ENCODE data around the gene CCDC77.
"Not testable (repeated sequence)": the region's sequence is repeated elsewhere in the genome, so short reads cannot be mapped to it uniquely, and the experiment has no call there.

Gene CCDC77

DNA sequence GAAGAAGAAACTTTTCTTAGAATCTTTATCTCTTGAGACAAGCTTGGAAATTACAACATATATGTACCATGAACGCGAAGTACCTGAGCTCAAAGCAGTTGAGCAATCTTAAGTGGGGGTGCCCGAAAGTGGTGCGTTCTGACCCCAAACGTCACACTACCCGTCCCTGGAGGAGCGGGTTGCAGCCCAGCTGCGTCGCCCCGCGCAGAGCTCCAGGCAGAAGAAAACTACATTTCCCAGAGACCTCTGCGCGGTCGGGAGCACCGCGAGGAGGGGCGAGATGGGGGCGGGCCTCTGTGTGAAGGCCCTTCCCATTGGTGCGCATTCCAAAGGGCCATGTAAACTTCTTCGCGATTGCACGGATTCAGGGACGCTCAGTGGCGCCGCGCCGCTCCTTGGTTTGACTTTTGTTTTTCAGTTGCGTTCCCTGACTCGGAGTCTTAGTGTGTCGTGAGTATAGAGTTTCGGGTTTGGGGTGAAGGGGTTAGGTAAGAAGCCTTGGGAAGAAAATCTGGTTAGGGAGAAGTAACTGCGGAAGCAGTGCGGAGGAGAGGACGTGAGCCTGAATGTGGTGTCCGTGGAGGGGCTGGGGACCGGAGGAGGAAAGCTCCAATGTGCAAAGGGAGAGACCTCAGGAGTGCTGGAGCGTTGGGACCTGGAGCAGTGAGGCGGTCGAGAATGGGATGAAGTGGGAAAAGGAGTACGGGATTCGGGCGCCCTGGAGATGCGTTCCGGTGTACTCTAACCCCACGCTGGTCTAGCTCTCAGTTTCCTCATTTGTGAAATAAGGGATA lies at the start of gene CCDC77:
Gene CCDC77, plus strand, starts transcription at position 410 of the 794 bp plus-strand sequence. CDS start 7,740 bp downstream, outside the sequence.
- Histone ChIP-seq H3K4me1 (ENCODE audit: control insufficient read depth, insufficient read depth, low read length, unreplicated experiment) (peaks cover 13% of the 10 kb centered on the region), H2AFZ (ENCODE audit: low read length, unreplicated experiment) (peak within 1 kb of the TSS; percentile 80), H3K27ac (ENCODE audit: low read depth, low read length) (peak within 1 kb of the TSS; percentile 23; the same call in 1 of the 2 replicates), H3K79me2 (ENCODE audit: control insufficient read depth, insufficient read depth, low read length, unreplicated experiment) (peaks cover 17% of the 10 kb centered on the region), H3K27me3 (ENCODE audit: insufficient read depth, low read length) (no peaks in the 10 kb centered on the region), H3K36me3 (ENCODE audit: insufficient read depth, low read length) (peaks cover 6% of the 10 kb centered on the region; the same call in 1 of the 2 replicates), H3K4me3 (ENCODE audit: low read depth, low read length) (peak within 1 kb of the TSS; percentile 89)

DNA sequence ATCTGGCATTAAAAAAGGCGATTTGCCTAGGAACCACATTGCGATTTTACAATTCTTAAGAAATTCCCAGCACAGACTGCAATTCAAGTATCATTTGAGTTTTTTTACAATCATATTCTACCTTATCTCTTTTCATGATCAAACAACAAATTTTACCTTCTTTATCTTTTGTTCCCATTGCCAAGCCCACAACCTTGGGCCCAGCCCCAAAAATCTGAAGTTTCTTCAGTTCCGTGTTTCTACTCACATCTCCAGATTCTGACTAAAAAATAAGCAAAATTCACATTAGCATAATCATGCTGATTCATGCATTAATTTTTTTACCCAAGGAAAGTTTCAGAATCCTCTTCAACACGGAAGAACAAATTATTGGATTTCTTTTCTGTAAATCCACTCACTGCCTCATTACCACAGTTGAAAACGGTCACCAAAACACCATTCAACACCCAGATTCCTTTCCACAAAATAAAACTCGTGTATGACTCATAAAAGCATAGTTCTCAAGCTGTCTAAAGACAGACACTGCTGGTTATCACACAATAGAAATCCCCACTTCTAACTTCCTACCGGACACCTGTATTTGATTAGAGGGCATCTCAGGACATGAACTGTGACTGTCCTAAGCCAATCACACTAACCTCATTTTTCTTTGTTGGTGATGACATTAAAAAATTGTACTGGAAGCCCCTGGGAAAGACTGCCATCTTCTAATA lies 45.0 kb upstream of the CCDC77 start:
- Histone ChIP-seq H3K4me1 (ENCODE audit: control insufficient read depth, insufficient read depth, low read length, unreplicated experiment) (peaks cover 10% of the 10 kb centered on the region), H3K36me3 (ENCODE audit: insufficient read depth, low read length) (peaks cover 65% of the 10 kb centered on the region), H3K79me2 (ENCODE audit: control insufficient read depth, insufficient read depth, low read length, unreplicated experiment) (peaks cover 9% of the 10 kb centered on the region)

DNA sequence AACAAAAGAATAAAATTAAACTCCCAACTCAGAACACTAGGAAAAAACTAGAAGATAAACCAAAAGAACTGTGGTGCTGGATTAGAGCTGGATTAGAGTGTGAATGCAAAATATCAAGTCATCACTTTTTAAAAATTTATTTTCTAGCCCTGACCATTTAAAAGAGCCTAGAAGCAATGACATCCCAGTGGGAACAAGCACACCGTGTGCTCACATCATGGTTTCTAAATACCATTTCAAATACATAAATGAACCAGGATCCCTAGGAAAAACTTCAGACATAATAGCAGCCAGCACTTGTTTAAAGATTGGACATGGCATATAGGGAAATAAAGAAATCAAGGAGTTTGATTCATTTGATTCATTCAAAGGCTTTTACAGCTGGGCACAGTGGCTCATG lies 42.4 kb upstream of the CCDC77 start:
- Histone ChIP-seq H3K4me3 (ENCODE audit: low read depth, low read length) (no peak overlapping the region), H3K27me3 (ENCODE audit: insufficient read depth, low read length) (no peaks in the 10 kb centered on the region), H3K4me1 (ENCODE audit: control insufficient read depth, insufficient read depth, low read length, unreplicated experiment) (peaks cover 10% of the 10 kb centered on the region), H3K79me2 (ENCODE audit: control insufficient read depth, insufficient read depth, low read length, unreplicated experiment) (peaks cover 9% of the 10 kb centered on the region), H3K36me3 (ENCODE audit: insufficient read depth, low read length) (peaks cover 69% of the 10 kb centered on the region), H2AFZ (ENCODE audit: low read length, unreplicated experiment) (no peak overlapping the region), H3K27ac (ENCODE audit: low read depth, low read length) (no peak overlapping the region)

More for the DNA sequence above, 45.0 kb upstream of the CCDC77 start:
- H3K4me3 ChIP-seq (ENCODE audit: low read depth, low read length) = no peak overlapping the region
- no peaks in the 10 kb centered on the region for H3K27me3 ChIP-seq (ENCODE audit: insufficient read depth, low read length)
- H2AFZ ChIP-seq (ENCODE audit: low read length, unreplicated experiment) = no peak overlapping the region
- peak overlapping the region; percentile 20; the same call in 1 of the 2 replicates for H3K27ac ChIP-seq (ENCODE audit: low read depth, low read length)

DNA sequence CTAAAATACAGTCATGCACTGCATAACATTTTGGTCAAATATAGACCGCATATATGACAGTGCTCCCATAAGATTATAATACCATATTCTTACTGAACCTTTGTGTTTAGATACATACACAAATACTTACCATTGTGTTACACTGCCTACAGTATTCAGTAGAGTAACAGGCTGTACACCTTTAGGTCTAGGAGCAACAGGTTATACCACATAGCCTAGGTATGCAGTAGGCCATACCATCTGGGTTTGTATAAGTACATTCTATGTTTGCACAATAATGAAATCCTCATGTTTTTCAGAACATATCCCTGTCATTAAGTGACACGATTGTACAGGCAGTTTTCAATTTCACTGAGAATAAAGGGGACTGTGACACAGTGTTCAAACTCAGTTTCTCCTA lies 34.6 kb upstream of the CCDC77 start:
- peaks cover 2% of the 10 kb centered on the region for H3K79me2 ChIP-seq (ENCODE audit: control insufficient read depth, insufficient read depth, low read length, unreplicated experiment)
- H3K4me3 ChIP-seq (ENCODE audit: low read depth, low read length) = no peak overlapping the region
- H3K36me3 ChIP-seq (ENCODE audit: insufficient read depth, low read length) = peaks cover 76% of the 10 kb centered on the region
- no peaks in the 10 kb centered on the region for H3K4me1 ChIP-seq (ENCODE audit: control insufficient read depth, insufficient read depth, low read length, unreplicated experiment)
- no peaks in the 10 kb centered on the region for H3K27me3 ChIP-seq (ENCODE audit: insufficient read depth, low read length)
- H2AFZ ChIP-seq (ENCODE audit: low read length, unreplicated experiment) = no peak overlapping the region
- no peak overlapping the region for H3K27ac ChIP-seq (ENCODE audit: low read depth, low read length)

DNA sequence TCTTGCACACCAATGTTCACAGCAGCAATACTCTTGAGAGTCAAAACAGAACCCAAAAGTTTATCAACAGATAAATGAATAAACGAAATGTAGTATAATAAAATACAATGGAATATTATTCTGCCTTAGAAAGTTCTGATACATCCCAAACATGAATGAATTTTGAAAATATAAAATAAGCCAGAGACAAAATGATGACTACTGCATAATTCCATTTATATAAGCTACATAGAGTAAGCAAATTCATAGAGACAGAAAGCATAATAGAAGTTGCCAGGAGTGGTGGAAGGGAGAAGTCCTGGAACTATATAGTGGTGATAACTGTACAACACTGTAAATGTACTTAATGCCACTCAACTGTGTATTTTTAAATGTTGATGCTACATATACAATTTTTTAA lies 33.5 kb upstream of the CCDC77 start:
- H3K27me3 ChIP-seq (ENCODE audit: insufficient read depth, low read length) = no peaks in the 10 kb centered on the region
- H2AFZ ChIP-seq (ENCODE audit: low read length, unreplicated experiment) = no peak overlapping the region
- no peak overlapping the region for H3K4me3 ChIP-seq (ENCODE audit: low read depth, low read length)
- peaks cover 65% of the 10 kb centered on the region for H3K36me3 ChIP-seq (ENCODE audit: insufficient read depth, low read length)
- H3K4me1 ChIP-seq (ENCODE audit: control insufficient read depth, insufficient read depth, low read length, unreplicated experiment) = no peaks in the 10 kb centered on the region
- peaks cover 2% of the 10 kb centered on the region for H3K79me2 ChIP-seq (ENCODE audit: control insufficient read depth, insufficient read depth, low read length, unreplicated experiment)
- no peak overlapping the region for H3K27ac ChIP-seq (ENCODE audit: low read depth, low read length)

DNA sequence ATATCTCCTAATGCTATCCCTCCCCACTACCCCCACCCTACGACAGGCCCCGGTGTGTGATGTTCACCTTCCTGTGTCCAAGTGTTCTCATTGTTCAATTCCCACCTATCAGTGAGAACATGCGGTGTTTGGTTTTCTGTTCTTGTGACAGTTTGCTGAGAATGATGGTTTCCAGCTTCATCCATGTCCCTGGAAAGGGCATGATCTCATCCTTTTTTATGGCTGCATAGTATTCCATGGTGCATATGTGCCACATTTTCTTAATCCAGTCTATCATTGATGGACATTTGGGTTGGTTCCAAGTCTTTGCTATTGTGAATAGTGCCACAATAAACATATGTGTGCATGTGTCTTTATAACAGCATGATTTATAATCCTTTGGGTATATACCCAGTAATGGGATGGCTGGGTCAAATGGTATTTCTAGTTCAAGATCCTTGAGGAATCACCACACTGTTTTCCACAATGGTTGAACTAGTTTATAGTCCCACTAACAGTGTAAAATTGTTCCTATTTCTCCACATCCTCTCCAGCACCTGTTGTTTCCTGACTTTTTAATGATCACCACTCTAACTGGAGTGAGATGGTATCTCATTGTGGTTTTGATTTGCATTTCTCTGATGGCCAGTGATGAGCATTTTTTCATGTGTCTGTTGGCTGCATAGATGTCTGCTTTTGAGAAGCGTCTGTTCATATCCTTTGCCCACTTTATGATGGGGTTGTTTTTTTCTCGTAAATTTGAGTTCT lies 30.5 kb upstream of the CCDC77 start:
- not testable (repeated sequence) for H3K4me1 ChIP-seq (ENCODE audit: control insufficient read depth, insufficient read depth, low read length, unreplicated experiment); H3K79me2 ChIP-seq (ENCODE audit: control insufficient read depth, insufficient read depth, low read length, unreplicated experiment)

DNA sequence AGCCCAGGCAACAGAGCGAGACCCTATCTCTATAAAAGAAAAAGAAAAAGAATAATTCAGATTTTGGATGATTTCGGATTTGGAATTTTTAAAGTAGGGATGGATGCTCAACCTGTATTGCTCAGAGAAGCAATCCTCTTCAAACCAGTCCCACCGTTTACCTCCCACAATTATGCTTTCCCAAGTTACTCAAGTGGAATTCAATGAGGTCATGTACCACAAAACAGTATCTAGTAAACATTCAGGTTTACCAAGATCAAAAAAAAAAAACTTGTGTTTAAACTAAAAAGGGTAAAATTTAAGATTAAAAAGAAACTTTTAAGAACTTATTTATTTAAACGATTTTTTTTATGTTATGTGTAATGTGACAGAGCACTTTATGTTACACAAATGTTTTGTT lies 14.8 kb upstream of the CCDC77 start:
- peaks cover 22% of the 10 kb centered on the region for H3K4me1 ChIP-seq (ENCODE audit: control insufficient read depth, insufficient read depth, low read length, unreplicated experiment)
- peak overlapping the region; percentile 95 for H3K4me3 ChIP-seq (ENCODE audit: low read depth, low read length)
- peaks cover 53% of the 10 kb centered on the region for H3K79me2 ChIP-seq (ENCODE audit: control insufficient read depth, insufficient read depth, low read length, unreplicated experiment)
- peaks cover 21% of the 10 kb centered on the region for H3K36me3 ChIP-seq (ENCODE audit: insufficient read depth, low read length)
- no peaks in the 10 kb centered on the region for H3K27me3 ChIP-seq (ENCODE audit: insufficient read depth, low read length)
- peak overlapping the region; percentile 13; the same call in 1 of the 2 replicates for H3K27ac ChIP-seq (ENCODE audit: low read depth, low read length)
- H2AFZ ChIP-seq (ENCODE audit: low read length, unreplicated experiment) = no peak overlapping the region

More for the DNA sequence above, 30.5 kb upstream of the CCDC77 start:
- peaks cover 46% of the 10 kb centered on the region for H3K36me3 ChIP-seq (ENCODE audit: insufficient read depth, low read length)
- not testable (repeated sequence) for H3K27me3 ChIP-seq (ENCODE audit: insufficient read depth, low read length); H3K4me3 ChIP-seq (ENCODE audit: low read depth, low read length); H2AFZ ChIP-seq (ENCODE audit: low read length, unreplicated experiment); H3K27ac ChIP-seq (ENCODE audit: low read depth, low read length)

DNA sequence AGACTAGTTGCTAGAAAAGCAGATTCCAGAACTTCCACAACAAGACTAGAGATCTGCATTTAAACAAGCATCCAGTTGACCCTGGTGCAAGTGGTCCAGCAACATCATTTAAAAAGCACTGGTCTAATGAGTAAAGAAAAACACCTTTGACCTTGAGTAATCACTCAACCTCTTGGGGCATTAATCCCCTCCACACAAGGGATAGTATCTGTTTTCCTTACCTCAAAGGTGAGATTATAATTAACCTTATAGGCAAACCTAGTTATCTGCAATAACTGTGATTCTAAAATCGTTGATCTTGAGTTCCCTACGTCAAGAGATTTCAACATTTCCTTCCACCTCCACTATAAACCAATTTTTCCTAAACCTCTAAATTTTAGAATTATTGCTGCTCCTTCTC lies 13.4 kb upstream of the CCDC77 start:
- Histone ChIP-seq H3K79me2 (ENCODE audit: control insufficient read depth, insufficient read depth, low read length, unreplicated experiment) (peaks cover 49% of the 10 kb centered on the region), H3K36me3 (ENCODE audit: insufficient read depth, low read length) (peaks cover 19% of the 10 kb centered on the region), H3K4me1 (ENCODE audit: control insufficient read depth, insufficient read depth, low read length, unreplicated experiment) (peaks cover 22% of the 10 kb centered on the region), H3K4me3 (ENCODE audit: low read depth, low read length) (peak overlapping the region; percentile 95), H3K27ac (ENCODE audit: low read depth, low read length) (peak overlapping the region; percentile 88), H3K27me3 (ENCODE audit: insufficient read depth, low read length) (no peaks in the 10 kb centered on the region), H2AFZ (ENCODE audit: low read length, unreplicated experiment) (no peak overlapping the region)

DNA sequence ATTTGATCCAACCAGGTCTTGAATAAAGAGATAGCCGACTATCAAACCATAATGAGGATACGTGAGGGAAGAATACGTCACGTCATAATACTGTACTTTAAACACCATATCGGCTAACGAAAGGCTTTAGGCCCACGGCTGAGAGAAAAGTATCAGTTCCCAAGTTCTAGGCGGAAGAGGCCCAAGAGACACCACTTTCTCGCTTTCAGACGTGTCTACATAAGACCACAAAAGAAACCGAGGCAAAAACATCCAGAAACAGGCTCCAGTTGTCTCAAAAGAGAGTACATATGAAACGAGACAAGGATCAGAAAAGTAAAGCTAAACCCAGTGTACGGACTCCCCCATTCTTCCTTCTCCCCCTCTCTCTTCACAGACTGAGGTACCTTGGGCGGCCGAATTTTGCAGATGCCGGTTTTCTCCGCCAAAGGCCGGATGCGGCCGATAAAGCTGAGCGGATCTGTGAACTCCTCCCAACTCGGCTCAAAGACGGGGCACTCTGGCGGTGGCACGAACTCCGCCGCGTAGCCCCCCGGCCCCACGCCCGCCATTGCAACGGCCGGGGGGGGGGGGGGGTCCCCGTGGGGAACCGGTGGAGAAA lies 12.8 kb upstream of the CCDC77 start:
- Histone ChIP-seq H3K36me3 (ENCODE audit: insufficient read depth, low read length) (peaks cover 15% of the 10 kb centered on the region), H3K4me3 (ENCODE audit: low read depth, low read length) (peak overlapping the region; percentile 95), H3K4me1 (ENCODE audit: control insufficient read depth, insufficient read depth, low read length, unreplicated experiment) (peaks cover 22% of the 10 kb centered on the region), H3K79me2 (ENCODE audit: control insufficient read depth, insufficient read depth, low read length, unreplicated experiment) (peaks cover 49% of the 10 kb centered on the region), H3K27ac (ENCODE audit: low read depth, low read length) (peak overlapping the region; percentile 88), H3K27me3 (ENCODE audit: insufficient read depth, low read length) (no peaks in the 10 kb centered on the region), H2AFZ (ENCODE audit: low read length, unreplicated experiment) (peak overlapping the region; percentile 83)
